ENCODE measurements around the gene ABCA4.
"Not testable (repeated sequence)": the region's sequence is repeated elsewhere in the genome, so short reads cannot be mapped to it uniquely, and the experiment has no call there.

The ABCA4 gene

GRCh38 chr1:93992954-93993353, 128.0 kb downstream of the ABCA4 start:
- Histone ChIP-seq H3K4me3 (no peak overlapping the region), H3K27ac (no peak overlapping the region)
- DNase-seq (ENCODE audit: low spot score), result no peak
- no peak for TF ChIP-seq CTCF (IDR thresholded peaks at IDR 0.05)

GRCh38 chr1:93992190-93992589, 128.8 kb downstream of the ABCA4 start:
- no peak for DNase-seq (ENCODE audit: low spot score)
- H3K4me3 ChIP-seq, result no peak overlapping the region
- no peak for TF ChIP-seq CTCF (IDR thresholded peaks at IDR 0.05)
- H3K27ac ChIP-seq, result no peak overlapping the region

- DNase-seq (ENCODE audit: low spot score), result no peak
- no peak for TF ChIP-seq CTCF (IDR thresholded peaks at IDR 0.05)
- no peak overlapping the region for H3K27ac ChIP-seq
- no peak overlapping the region for H3K4me3 ChIP-seq
Observed at GRCh38 chr1:93991271-93991670, 129.7 kb downstream of the ABCA4 start.

GRCh38 chr1:93990477-93990876, 130.5 kb downstream of the ABCA4 start:
- not testable (repeated sequence) for H3K27ac ChIP-seq; DNase-seq (ENCODE audit: low spot score); H3K4me3 ChIP-seq

GRCh38 chr1:93990010-93990409, 130.9 kb downstream of the ABCA4 start:
- DNase-seq (ENCODE audit: low spot score), result no peak
- Histone ChIP-seq H3K27ac (no peak overlapping the region), H3K4me3 (no peak overlapping the region)
- TF ChIP-seq CTCF (IDR thresholded peaks at IDR 0.05), result no peak

- no peak overlapping the region for H3K27ac ChIP-seq
- DNase-seq (ENCODE audit: low spot score), result no peak
- no peak overlapping the region for H3K4me3 ChIP-seq
- no peak for TF ChIP-seq CTCF (IDR thresholded peaks at IDR 0.05)
Observed at GRCh38 chr1:93989601-93990000, 131.3 kb downstream of the ABCA4 start.

- TF ChIP-seq CTCF (IDR thresholded peaks at IDR 0.05), result no peak
- Histone ChIP-seq H3K27ac (no peak overlapping the region), H3K4me3 (no peak overlapping the region)
- no peak for DNase-seq (ENCODE audit: low spot score)
Observed at GRCh38 chr1:93988634-93989350, 132.2 kb downstream of the ABCA4 start.
